Measurements from ENCODE around the gene ORM1. TPM values are rescaled to one million over a fixed set of nuclear protein-coding genes. Genes with fewer than 3 reads are reported as not detected.

Gene ORM1
- total RNA-seq, 2 experiments from 2014 or later = not detected

GRCh38 chr9:114343471-114344187 lies 20.7 kb downstream of the ORM1 start:
- no peak for DNase-seq
- Mint-ChIP-seq H3K36me3 (ENCODE audit: low read depth) (peaks cover 90% of the 10 kb centered on the region), H3K4me1 (ENCODE audit: low read depth) (peaks cover 58% of the 10 kb centered on the region), H3K27ac (peak overlapping the region; percentile 70), H3K4me3 (no peak overlapping the region), H3K9me3 (ENCODE audit: insufficient read depth) (no peaks in the 10 kb centered on the region), H3K27me3 (ENCODE audit: low read depth) (no peaks in the 10 kb centered on the region)
- ATAC-seq = no peak
- ChIA-PET CTCF (interaction anchor here (1.3 kb wide), 1 partner anchor 62 kb away, joined by 4 read pairs; no protein-coding TSS in a partner anchor), POLR2A (no interaction called here)

DNA sequence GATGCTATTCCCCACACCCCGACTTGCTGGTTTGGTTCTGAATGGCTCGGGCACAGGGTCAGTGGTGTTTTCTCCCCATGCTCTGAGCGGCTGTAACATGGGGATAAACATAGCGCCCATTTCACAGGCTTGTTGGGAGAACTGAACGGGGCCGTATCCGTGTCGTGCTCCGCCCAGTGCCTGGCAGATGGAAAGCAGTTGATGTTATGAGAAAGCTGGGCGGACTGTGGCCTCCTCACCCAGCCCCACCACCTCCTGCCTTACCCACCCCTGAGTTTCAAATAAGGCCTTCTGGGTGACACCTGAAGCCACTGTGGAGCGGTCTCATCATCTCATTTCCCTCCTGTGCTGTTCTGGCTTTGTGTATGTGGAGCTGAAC lies 21.3 kb downstream of the ORM1 start:
- H3K36me3 Mint-ChIP-seq (ENCODE audit: low read depth) = peaks cover 91% of the 10 kb centered on the region
- H3K27ac Mint-ChIP-seq = peak overlapping the region; percentile 70
- H3K4me1 Mint-ChIP-seq (ENCODE audit: low read depth) = peaks cover 63% of the 10 kb centered on the region
- CTCF ChIA-PET = interaction anchor here (1.3 kb wide), 1 partner anchor 62 kb away, joined by 4 read pairs; no protein-coding TSS in a partner anchor
- no peak overlapping the region for H3K4me3 Mint-ChIP-seq
- DNase-seq = no peak
- no peaks in the 10 kb centered on the region for H3K27me3 Mint-ChIP-seq (ENCODE audit: low read depth)
- H3K9me3 Mint-ChIP-seq (ENCODE audit: insufficient read depth) = no peaks in the 10 kb centered on the region
- POLR2A ChIA-PET = interaction anchor here (1.4 kb wide), 1 partner anchor 21 kb away, joined by 4 read pairs; no protein-coding TSS in a partner anchor
- no peak for ATAC-seq

- Mint-ChIP-seq H3K27ac (peak overlapping the region; percentile 70), H3K27me3 (ENCODE audit: low read depth) (no peaks in the 10 kb centered on the region), H3K4me3 (no peak overlapping the region), H3K4me1 (ENCODE audit: low read depth) (peaks cover 63% of the 10 kb centered on the region), H3K9me3 (ENCODE audit: insufficient read depth) (no peaks in the 10 kb centered on the region), H3K36me3 (ENCODE audit: low read depth) (peaks cover 91% of the 10 kb centered on the region)
- DNase-seq (no peak), ATAC-seq (no peak)
- POLR2A ChIA-PET = interaction anchor here (1.4 to 1.6 kb wide), 2 partner anchors 21 to 41 kb away, joined by 4 to 5 read pairs; no protein-coding TSS in a partner anchor
- CTCF ChIA-PET = interaction anchor here (1.3 kb wide), 1 partner anchor 61 kb away, joined by 4 read pairs; no protein-coding TSS in a partner anchor
Observed at GRCh38 chr9:114344692-114345091, 21.8 kb downstream of the ORM1 start.

DNA sequence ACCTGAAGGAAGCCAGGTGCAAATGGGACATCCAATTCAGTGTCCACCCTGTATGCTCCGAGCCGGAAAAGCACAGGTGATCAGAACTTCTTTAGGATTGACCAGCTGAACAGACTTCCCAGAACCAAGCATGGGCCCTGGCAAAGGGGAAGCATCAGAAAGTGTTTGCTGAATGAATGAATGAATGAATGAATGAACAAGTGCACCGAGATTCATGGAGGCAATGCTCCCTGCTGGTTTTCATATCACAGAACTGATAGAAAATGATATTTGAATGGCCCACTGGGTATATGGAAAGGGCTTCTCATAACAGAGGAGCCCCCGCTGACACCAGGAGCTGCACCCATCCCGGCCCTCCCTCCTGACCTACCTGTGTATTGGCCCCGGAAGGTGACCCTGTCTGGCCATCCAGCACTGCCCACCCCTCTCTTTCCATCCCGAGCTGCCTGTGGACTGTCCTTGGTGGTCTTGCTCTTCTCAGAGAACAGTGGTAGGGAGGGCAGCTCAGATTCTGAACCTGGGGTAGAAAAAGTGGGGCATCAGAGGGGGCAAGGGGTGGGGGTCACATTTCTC lies 22.7 kb downstream of the ORM1 start:
- POLR2A ChIA-PET = interaction anchor here (1.3 to 1.6 kb wide), 3 partner anchors 20 to 40 kb away, joined by 4 to 5 read pairs (median 4); no protein-coding TSS in a partner anchor
- DNase-seq (no peak), ATAC-seq (no peak)
- no peak overlapping the region for H3K27ac Mint-ChIP-seq
- H3K9me3 Mint-ChIP-seq (ENCODE audit: insufficient read depth) = no peaks in the 10 kb centered on the region
- no peak overlapping the region for H3K4me3 Mint-ChIP-seq
- no peaks in the 10 kb centered on the region for H3K27me3 Mint-ChIP-seq (ENCODE audit: low read depth)
- H3K4me1 Mint-ChIP-seq (ENCODE audit: low read depth) = peaks cover 67% of the 10 kb centered on the region
- peaks cover 92% of the 10 kb centered on the region for H3K36me3 Mint-ChIP-seq (ENCODE audit: low read depth)
- CTCF ChIA-PET = interaction anchor here (1.1 kb wide), 1 partner anchor 39 kb away, joined by 3 read pairs; no protein-coding TSS in a partner anchor

GRCh38 chr9:114346146-114346545 lies 23.2 kb downstream of the ORM1 start:
- no peak overlapping the region for H3K4me3 Mint-ChIP-seq

DNA sequence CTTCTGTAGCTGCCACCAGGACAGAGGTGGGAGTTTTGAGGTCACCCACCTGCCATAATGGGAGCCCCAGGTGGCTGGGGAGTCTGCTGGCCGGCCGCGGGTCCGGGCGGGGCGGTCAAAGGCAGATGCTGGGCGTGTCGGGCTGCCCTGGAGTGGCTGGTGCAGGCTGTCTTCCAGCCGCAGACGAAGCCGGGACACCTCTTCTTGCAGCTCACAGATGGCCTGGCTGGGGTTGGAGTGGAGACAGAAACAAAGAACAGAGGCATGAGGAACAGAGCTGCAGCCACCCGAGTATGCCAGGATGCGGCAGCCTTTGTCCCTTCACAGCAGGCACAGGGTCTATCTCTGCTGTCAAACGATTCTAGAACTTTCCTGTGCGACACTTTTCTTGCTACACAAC lies 24.8 kb downstream of the ORM1 start:
- DNase-seq (no peak), ATAC-seq (no peak)
- Mint-ChIP-seq H3K9me3 (ENCODE audit: insufficient read depth) (no peaks in the 10 kb centered on the region), H3K36me3 (ENCODE audit: low read depth) (peaks cover 90% of the 10 kb centered on the region), H3K4me1 (ENCODE audit: low read depth) (peaks cover 70% of the 10 kb centered on the region), H3K27ac (peak overlapping the region; percentile 92), H3K4me3 (no peak overlapping the region), H3K27me3 (ENCODE audit: low read depth) (no peaks in the 10 kb centered on the region)
- POLR2A ChIA-PET = interaction anchor here (0.6 to 1.0 kb wide), 2 partner anchors 8 to 37 kb away, joined by 3 read pairs; no protein-coding TSS in a partner anchor
- CTCF ChIA-PET = interaction anchor here (0.8 to 1.8 kb wide), 3 partner anchors 9 to 41 kb away, joined by 3 read pairs; no protein-coding TSS in a partner anchor

More at GRCh38 chr9:114346146-114346545, 23.2 kb downstream of the ORM1 start:
- ChIA-PET POLR2A (interaction anchor here (1.3 to 1.6 kb wide), 2 partner anchors 26 to 40 kb away, joined by 4 to 5 read pairs; no protein-coding TSS in a partner anchor), CTCF (interaction anchor here (1.1 to 1.8 kb wide), 2 partner anchors 8 to 39 kb away, joined by 3 read pairs; no protein-coding TSS in a partner anchor)
- Mint-ChIP-seq H3K4me1 (ENCODE audit: low read depth) (peaks cover 70% of the 10 kb centered on the region), H3K36me3 (ENCODE audit: low read depth) (peaks cover 92% of the 10 kb centered on the region), H3K9me3 (ENCODE audit: insufficient read depth) (no peaks in the 10 kb centered on the region), H3K27ac (no peak overlapping the region), H3K27me3 (ENCODE audit: low read depth) (no peaks in the 10 kb centered on the region)
- ATAC-seq (no peak), DNase-seq (no peak)

DNA sequence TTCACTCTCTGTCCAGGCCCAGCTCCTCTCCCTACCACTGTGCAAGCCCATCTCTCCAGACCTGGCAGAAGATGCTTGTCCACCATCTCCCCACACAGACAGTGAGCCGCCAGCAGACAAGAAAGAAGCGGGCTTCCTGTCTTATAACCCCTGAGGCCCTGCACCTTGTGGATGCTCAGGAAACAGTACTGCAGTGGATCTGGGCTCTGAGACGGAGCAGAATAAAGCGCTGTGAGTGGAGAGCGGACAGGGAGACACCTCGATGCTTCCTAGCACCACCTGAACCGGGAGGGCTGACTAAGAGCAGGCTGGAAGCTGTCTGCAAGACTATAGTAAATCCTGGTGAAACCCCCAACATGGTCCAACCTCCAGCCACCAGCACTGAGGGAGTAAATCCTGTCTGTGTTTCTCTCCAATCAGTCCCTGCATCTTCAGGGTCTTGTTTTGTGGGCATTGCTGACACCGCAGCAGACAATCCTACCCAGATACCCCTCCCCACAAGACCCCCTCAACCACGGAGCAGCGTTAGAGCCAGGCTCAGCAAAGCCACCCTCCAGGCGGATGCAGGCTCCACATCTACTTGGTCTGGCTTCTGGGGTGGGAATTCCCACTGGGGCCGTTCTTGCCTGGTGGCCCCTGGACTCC lies 25.5 kb downstream of the ORM1 start:
- peaks cover 87% of the 10 kb centered on the region for H3K36me3 Mint-ChIP-seq (ENCODE audit: low read depth)
- ChIA-PET CTCF (interaction anchor here (6.5 kb wide), 1 partner anchor 40 kb away, joined by 42 read pairs; the partner anchor contains the start of gene AKNA), POLR2A (interaction anchor here (1.0 to 1.4 kb wide), 4 partner anchors 8 to 20 kb away, joined by 3 to 4 read pairs (median 3); no protein-coding TSS in a partner anchor)
- no peaks in the 10 kb centered on the region for H3K27me3 Mint-ChIP-seq (ENCODE audit: low read depth)
- no peak overlapping the region for H3K4me3 Mint-ChIP-seq
- H3K4me1 Mint-ChIP-seq (ENCODE audit: low read depth) = peaks cover 70% of the 10 kb centered on the region
- no peak for DNase-seq
- no peaks in the 10 kb centered on the region for H3K9me3 Mint-ChIP-seq (ENCODE audit: insufficient read depth)
- peak overlapping the region; percentile 92 for H3K27ac Mint-ChIP-seq
- peak; percentile 7 for ATAC-seq

GRCh38 chr9:114348906-114349482 lies 26.1 kb downstream of the ORM1 start:
- H3K9me3 Mint-ChIP-seq (ENCODE audit: insufficient read depth) = no peaks in the 10 kb centered on the region
- POLR2A ChIA-PET = interaction anchor here (1.0 to 1.4 kb wide), 3 partner anchors 11 to 19 kb away, joined by 3 to 4 read pairs (median 3); no protein-coding TSS in a partner anchor
- H3K4me1 Mint-ChIP-seq (ENCODE audit: low read depth) = peaks cover 69% of the 10 kb centered on the region
- peaks cover 85% of the 10 kb centered on the region for H3K36me3 Mint-ChIP-seq (ENCODE audit: low read depth)
- no peaks in the 10 kb centered on the region for H3K27me3 Mint-ChIP-seq (ENCODE audit: low read depth)
- CTCF ChIA-PET = interaction anchor here (0.9 to 6.5 kb wide), 4 partner anchors 14 to 39 kb away, joined by 3 to 42 read pairs (median 3); partner anchors contain the start of gene AKNA
- peak; percentile 78 for DNase-seq
- peak overlapping the region; percentile 92 for H3K27ac Mint-ChIP-seq
- H3K4me3 Mint-ChIP-seq = peak overlapping the region; percentile 16
- ATAC-seq = peak; percentile 75

- Mint-ChIP-seq H3K27me3 (ENCODE audit: low read depth) (no peaks in the 10 kb centered on the region), H3K4me3 (no peak overlapping the region), H3K9me3 (ENCODE audit: insufficient read depth) (no peaks in the 10 kb centered on the region), H3K36me3 (ENCODE audit: low read depth) (peaks cover 81% of the 10 kb centered on the region), H3K4me1 (ENCODE audit: low read depth) (peaks cover 65% of the 10 kb centered on the region), H3K27ac (peak overlapping the region; percentile 92)
- ChIA-PET CTCF (interaction anchor here (0.6 to 6.5 kb wide), 9 partner anchors 11 to 255 kb away, joined by 3 to 42 read pairs (median 3); partner anchors contain the start of gene AKNA), POLR2A (interaction anchor here (0.8 to 1.6 kb wide), 3 partner anchors 12 to 38 kb away, joined by 3 to 5 read pairs (median 4); partner anchors contain the start of gene AKNA)
- ATAC-seq = no peak
- DNase-seq = no peak
Observed at GRCh38 chr9:114349713-114350480, 27.0 kb downstream of the ORM1 start.

- peak overlapping the region; percentile 92 for H3K27ac Mint-ChIP-seq
- no peak for DNase-seq
- no peaks in the 10 kb centered on the region for H3K27me3 Mint-ChIP-seq (ENCODE audit: low read depth)
- peak overlapping the region; percentile 8 for H3K4me3 Mint-ChIP-seq
- H3K36me3 Mint-ChIP-seq (ENCODE audit: low read depth) = peaks cover 79% of the 10 kb centered on the region
- H3K9me3 Mint-ChIP-seq (ENCODE audit: insufficient read depth) = no peaks in the 10 kb centered on the region
- CTCF ChIA-PET = interaction anchor here (1.1 to 6.5 kb wide), 5 partner anchors 11 to 37 kb away, joined by 3 to 42 read pairs (median 4); partner anchors contain the start of gene AKNA
- POLR2A ChIA-PET = interaction anchor here (1.1 to 1.6 kb wide), 3 partner anchors 17 to 37 kb away, joined by 5 to 7 read pairs (median 5); partner anchors contain the start of gene AKNA
- peaks cover 68% of the 10 kb centered on the region for H3K4me1 Mint-ChIP-seq (ENCODE audit: low read depth)
- ATAC-seq = no peak
Observed at GRCh38 chr9:114350636-114351401, 27.9 kb downstream of the ORM1 start.

Data from activated CD8-positive, alpha-beta T cell treated with anti-CD3 and anti-CD28 coated beads, Interleukin-2, amount 10 ng/mL, durations not matched to agents 7 days and 5 days (primary cell).